GM12878 (cell line): ENCODE data around the gene PCED1A. TPM values are rescaled to one million over a fixed set of nuclear protein-coding genes. Genes with fewer than 3 reads are reported as not detected.

ENCODE experiments used
- ATF7 ChIP-seq: fragments of 450-650 bp; IDR thresholded peaks from 2 replicates; pipeline ENCODE4 v1.6.1; 2016; ENCODE audit warnings: low read depth, mild to moderate bottlenecking
- BRCA1 ChIP-seq: IDR thresholded peaks from 2 replicates; pipeline ENCODE4 v1.6.1; 2011; ENCODE audit warnings: low read depth, low read length, improper control_type of control experiment
- CHD2 ChIP-seq: IDR thresholded peaks from 2 replicates; pipeline ENCODE4 v1.6.1; 2011; ENCODE audit warnings: low read depth, low read length, improper control_type of control experiment, borderline replicate concordance
- CREB1 ChIP-seq: IDR thresholded peaks from 2 replicates; pipeline ENCODE4 v1.6.1; 2012; ENCODE audit warnings: low read depth, mild to moderate bottlenecking, inconsistent platforms
- DPF2 ChIP-seq: fragments of 450-650 bp; IDR thresholded peaks from 2 replicates; pipeline ENCODE4 v1.6.1; 2017; ENCODE audit warnings: mild to moderate bottlenecking
- EED ChIP-seq: sonication (generic); IDR thresholded peaks from 2 replicates; pipeline ENCODE4 v1.6.1; 2016; ENCODE audit warnings: antibody characterized with exemption, low read depth
- FOXK2 ChIP-seq: fragments of 450-650 bp; IDR thresholded peaks from 2 replicates; pipeline ENCODE4 v1.6.1; 2017; ENCODE audit warnings: mild to moderate bottlenecking, moderate library complexity
- IRF4 ChIP-seq: IDR thresholded peaks from 2 replicates; pipeline ENCODE4 v1.6.1; 2011; ENCODE audit warnings: low read depth, low read length
- MEF2B ChIP-seq: fragments of 450-650 bp; IDR thresholded peaks from 2 replicates; pipeline ENCODE4 v1.6.1; 2018; ENCODE audit warnings: mild to moderate bottlenecking, moderate library complexity; ENCODE audit not compliant: partially characterized antibody, poor library complexity, severe bottlenecking
- NR2F1 ChIP-seq: fragments of 450-650 bp; conservative IDR thresholded peaks from 2 replicates; pipeline ENCODE4 v1.6.1; 2017; ENCODE audit warnings: mild to moderate bottlenecking
- RB1 ChIP-seq: fragments of 450-650 bp; formaldehyde crosslinking; IDR thresholded peaks from 2 replicates; pipeline ENCODE4 v1.6.1; 2017; ENCODE audit warnings: mild to moderate bottlenecking, borderline replicate concordance
- SPI1 ChIP-seq: IDR thresholded peaks from 2 replicates; pipeline ENCODE4 v1.6.1; 2011; ENCODE audit warnings: low read depth, mild to moderate bottlenecking, low read length, moderate library complexity, borderline replicate concordance; ENCODE audit not compliant: insufficient read depth
- TCF7 ChIP-seq: IDR thresholded peaks from 2 replicates; pipeline ENCODE4 v1.6.1; 2014; ENCODE audit warnings: antibody characterized with exemption, borderline replicate concordance
- polyA plus RNA-seq, 11 experiments: library from polyadenylated mRNA; depleted of rRNA in 4 of 11; unstranded in 6 of 11; stranded (reverse) in 5 of 11; fragments of >200 nt; fragmentation: Nextera tagmentation in 4 of 11; fragmentation: Illumina TruSeq in 1 of 11; extraction: Ambion mirVana in 4 of 11; extraction: Trizol in 1 of 11; gene quantifications; 1 replicate in 1 of 11; 2 replicates in 10 of 11; pipeline versions ENCODE4 v1.2.1 to v1.2.3, GENCODE V29; 2011 to 2016; ENCODE audit warnings: inconsistent platforms in 2 of 11, missing spikeins in 2 of 11, low read depth in 1 of 11
- total RNA-seq, 4 experiments: library from RNA; depleted of rRNA in 3 of 4; stranded (reverse); fragments of >200 nt in 3 of 4; fragmentation: Illumina TruSeq in 1 of 4; extraction: Trizol in 1 of 4; gene quantifications; 2 replicates each; pipeline versions ENCODE4 v1.2.1 to v1.2.3, GENCODE V29; 2013 to 2021
- TF ChIP-seq, protein P1 (sequence below): fragments of 150-350 bp; IDR thresholded peaks from 2 replicates; pipeline ENCODE4 v1.6.1; 2016; ENCODE audit warnings: low read depth, low read length

PCED1A gene
- total and polyA plus RNA-seq, 10 of the 15 experiments (the other 5 are each of a cell fraction or from before 2014, with no cell fraction given), result 4.5 to 30.9 (median 12.0) TPM

- TF ChIP-seq ATF7, result 0 out of 2 replicates have a peak, but pooled peaks have one; percentile 15
- 0 out of 2 replicates have a peak, but pooled peaks have one; percentile 24 for TF ChIP-seq CREB1
- TF ChIP-seq SPI1, result peak; percentile 42; the same call in 1 of the 2 replicates
- TF ChIP-seq FOXK2, result no peak
- TF ChIP-seq MEF2B, result peak; percentile 49
- peak; percentile 36; the same call in 1 of the 2 replicates for TF ChIP-seq CHD2
- no peak for TF ChIP-seq BRCA1
- 0 out of 2 replicates have a peak, but pooled peaks have one; percentile 5 for TF ChIP-seq IRF4
- TF ChIP-seq EED, result peak; percentile 48; the same call in 1 of the 2 replicates
- peak; percentile 87 for TF ChIP-seq TCF7
- TF ChIP-seq, protein P1, sequence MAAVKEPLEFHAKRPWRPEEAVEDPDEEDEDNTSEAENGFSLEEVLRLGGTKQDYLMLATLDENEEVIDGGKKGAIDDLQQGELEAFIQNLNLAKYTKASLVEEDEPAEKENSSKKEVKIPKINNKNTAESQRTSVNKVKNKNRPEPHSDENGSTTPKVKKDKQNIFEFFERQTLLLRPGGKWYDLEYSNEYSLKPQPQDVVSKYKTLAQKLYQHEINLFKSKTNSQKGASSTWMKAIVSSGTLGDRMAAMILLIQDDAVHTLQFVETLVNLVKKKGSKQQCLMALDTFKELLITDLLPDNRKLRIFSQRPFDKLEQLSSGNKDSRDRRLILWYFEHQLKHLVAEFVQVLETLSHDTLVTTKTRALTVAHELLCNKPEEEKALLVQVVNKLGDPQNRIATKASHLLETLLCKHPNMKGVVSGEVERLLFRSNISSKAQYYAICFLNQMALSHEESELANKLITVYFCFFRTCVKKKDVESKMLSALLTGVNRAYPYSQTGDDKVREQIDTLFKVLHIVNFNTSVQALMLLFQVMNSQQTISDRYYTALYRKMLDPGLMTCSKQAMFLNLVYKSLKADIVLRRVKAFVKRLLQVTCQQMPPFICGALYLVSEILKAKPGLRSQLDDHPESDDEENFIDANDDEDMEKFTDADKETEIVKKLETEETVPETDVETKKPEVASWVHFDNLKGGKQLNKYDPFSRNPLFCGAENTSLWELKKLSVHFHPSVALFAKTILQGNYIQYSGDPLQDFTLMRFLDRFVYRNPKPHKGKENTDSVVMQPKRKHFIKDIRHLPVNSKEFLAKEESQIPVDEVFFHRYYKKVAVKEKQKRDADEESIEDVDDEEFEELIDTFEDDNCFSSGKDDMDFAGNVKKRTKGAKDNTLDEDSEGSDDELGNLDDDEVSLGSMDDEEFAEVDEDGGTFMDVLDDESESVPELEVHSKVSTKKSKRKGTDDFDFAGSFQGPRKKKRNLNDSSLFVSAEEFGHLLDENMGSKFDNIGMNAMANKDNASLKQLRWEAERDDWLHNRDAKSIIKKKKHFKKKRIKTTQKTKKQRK, result no peak
- peak; percentile 80 for TF ChIP-seq NR2F1
- peak; percentile 38; the same call in 1 of the 2 replicates for TF ChIP-seq DPF2
- no peak for TF ChIP-seq RB1
- TF ChIP-seq, all 136 proteins: peak for 18
Observed at GRCh38 chr20:2838170-2838797, 2.2 kb downstream of the PCED1A start (continued).
